Measurements from ENCODE around the gene ZNF45.

Gene ZNF45

DNA sequence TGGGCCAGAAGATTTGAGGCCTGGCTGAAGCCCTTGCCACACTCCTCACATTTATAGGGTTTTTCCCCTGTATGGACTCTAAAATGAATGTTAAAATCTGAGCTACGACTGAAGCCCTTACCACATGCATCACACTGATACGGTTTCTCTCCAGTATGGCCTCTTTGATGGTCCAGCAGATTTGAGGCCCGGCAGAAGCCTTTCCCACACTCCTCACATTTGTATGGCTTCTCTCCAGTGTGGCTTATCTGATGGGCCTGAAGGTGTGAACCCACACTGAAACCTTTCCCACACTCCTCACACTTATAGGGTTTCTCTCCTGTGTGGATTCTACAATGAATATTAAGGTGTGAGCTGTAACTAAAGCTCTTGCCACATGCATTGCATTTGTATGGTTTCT is 21.0 kb downstream of the ZNF45 start:
- TF ChIP-seq, protein P1, sequence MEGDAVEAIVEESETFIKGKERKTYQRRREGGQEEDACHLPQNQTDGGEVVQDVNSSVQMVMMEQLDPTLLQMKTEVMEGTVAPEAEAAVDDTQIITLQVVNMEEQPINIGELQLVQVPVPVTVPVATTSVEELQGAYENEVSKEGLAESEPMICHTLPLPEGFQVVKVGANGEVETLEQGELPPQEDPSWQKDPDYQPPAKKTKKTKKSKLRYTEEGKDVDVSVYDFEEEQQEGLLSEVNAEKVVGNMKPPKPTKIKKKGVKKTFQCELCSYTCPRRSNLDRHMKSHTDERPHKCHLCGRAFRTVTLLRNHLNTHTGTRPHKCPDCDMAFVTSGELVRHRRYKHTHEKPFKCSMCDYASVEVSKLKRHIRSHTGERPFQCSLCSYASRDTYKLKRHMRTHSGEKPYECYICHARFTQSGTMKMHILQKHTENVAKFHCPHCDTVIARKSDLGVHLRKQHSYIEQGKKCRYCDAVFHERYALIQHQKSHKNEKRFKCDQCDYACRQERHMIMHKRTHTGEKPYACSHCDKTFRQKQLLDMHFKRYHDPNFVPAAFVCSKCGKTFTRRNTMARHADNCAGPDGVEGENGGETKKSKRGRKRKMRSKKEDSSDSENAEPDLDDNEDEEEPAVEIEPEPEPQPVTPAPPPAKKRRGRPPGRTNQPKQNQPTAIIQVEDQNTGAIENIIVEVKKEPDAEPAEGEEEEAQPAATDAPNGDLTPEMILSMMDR (conservative IDR thresholded peaks at IDR 0.05; ENCODE audit: low read length), result no peak
- TF ChIP-seq EZH2phosphoT487 (IDR thresholded peaks at IDR 0.05; ENCODE audit: borderline replicate concordance), result no peak
- Histone ChIP-seq H3K4me3 (ENCODE audit: low read length, poor library complexity, severe bottlenecking) (no peak overlapping the region), H3K79me2 (ENCODE audit: insufficient read depth, low read length) (no peaks in the 10 kb centered on the region), H3K27me3 (ENCODE audit: insufficient read depth, low read length, poor library complexity, severe bottlenecking) (no peaks in the 10 kb centered on the region), H3K9ac (ENCODE audit: low read depth, low read length, poor library complexity, severe bottlenecking) (no peak overlapping the region), H3K9me3 (ENCODE audit: insufficient read depth, low read depth, low read length) (peaks cover 23% of the 10 kb centered on the region; the same call in 1 of the 2 replicates), H3F3A (ENCODE audit: low read depth) (no peaks in the 10 kb centered on the region), H4K20me1 (ENCODE audit: insufficient read depth, low read length, poor library complexity, severe bottlenecking) (no peaks in the 10 kb centered on the region), H3K9me2 (replicated peaks; ENCODE audit: low read depth, low read length) (no peaks in the 10 kb centered on the region), H3K4me2 (ENCODE audit: low read depth, low read length, poor library complexity, severe bottlenecking) (no peak overlapping the region), H3K4me1 (ENCODE audit: insufficient read depth, low read length, poor library complexity, severe bottlenecking) (no peaks in the 10 kb centered on the region), H2AFZ (ENCODE audit: low read length) (no peak overlapping the region), H3K36me3 (ENCODE audit: insufficient read depth, low read length) (peaks cover 57% of the 10 kb centered on the region)

DNA sequence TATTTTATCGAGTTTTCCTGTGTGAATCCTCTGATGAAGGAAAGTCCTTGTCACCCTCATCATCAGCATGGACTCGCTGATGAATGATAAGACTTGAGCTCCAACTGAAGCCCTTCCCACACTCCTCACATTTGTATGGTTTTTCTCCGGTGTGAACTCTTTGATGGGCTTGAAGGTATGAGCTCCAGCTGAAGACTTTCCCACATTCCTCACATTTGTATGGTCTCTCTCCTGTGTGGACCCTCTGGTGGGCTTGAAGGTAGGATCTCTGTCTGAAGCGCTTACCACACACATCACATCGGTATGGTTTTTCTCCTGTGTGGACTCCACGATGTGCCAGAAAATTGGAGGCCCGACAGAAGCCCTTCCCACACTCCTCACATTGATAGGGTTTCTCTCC is 21.7 kb downstream of the ZNF45 start:
- H3K9ac ChIP-seq (ENCODE audit: low read depth, low read length, poor library complexity, severe bottlenecking), result no peak overlapping the region
- no peak overlapping the region for H3K4me3 ChIP-seq (ENCODE audit: low read length, poor library complexity, severe bottlenecking)
- H4K20me1 ChIP-seq (ENCODE audit: insufficient read depth, low read length, poor library complexity, severe bottlenecking), result no peaks in the 10 kb centered on the region
- TF ChIP-seq EZH2phosphoT487 (IDR thresholded peaks at IDR 0.05; ENCODE audit: borderline replicate concordance), result no peak
- TF ChIP-seq, protein P1 (conservative IDR thresholded peaks at IDR 0.05; ENCODE audit: low read length), result no peak
- H3K9me3 ChIP-seq (ENCODE audit: insufficient read depth, low read depth, low read length), result peaks cover 23% of the 10 kb centered on the region; the same call in 1 of the 2 replicates
- no peak overlapping the region for H3K4me2 ChIP-seq (ENCODE audit: low read depth, low read length, poor library complexity, severe bottlenecking)
- no peaks in the 10 kb centered on the region for H3F3A ChIP-seq (ENCODE audit: low read depth)
- peaks cover 51% of the 10 kb centered on the region for H3K36me3 ChIP-seq (ENCODE audit: insufficient read depth, low read length)
- H2AFZ ChIP-seq (ENCODE audit: low read length), result no peak overlapping the region
- no peaks in the 10 kb centered on the region for H3K4me1 ChIP-seq (ENCODE audit: insufficient read depth, low read length, poor library complexity, severe bottlenecking)
- no peaks in the 10 kb centered on the region for H3K27me3 ChIP-seq (ENCODE audit: insufficient read depth, low read length, poor library complexity, severe bottlenecking)
- H3K79me2 ChIP-seq (ENCODE audit: insufficient read depth, low read length), result no peaks in the 10 kb centered on the region
- H3K9me2 ChIP-seq (replicated peaks; ENCODE audit: low read depth, low read length), result no peaks in the 10 kb centered on the region

DNA sequence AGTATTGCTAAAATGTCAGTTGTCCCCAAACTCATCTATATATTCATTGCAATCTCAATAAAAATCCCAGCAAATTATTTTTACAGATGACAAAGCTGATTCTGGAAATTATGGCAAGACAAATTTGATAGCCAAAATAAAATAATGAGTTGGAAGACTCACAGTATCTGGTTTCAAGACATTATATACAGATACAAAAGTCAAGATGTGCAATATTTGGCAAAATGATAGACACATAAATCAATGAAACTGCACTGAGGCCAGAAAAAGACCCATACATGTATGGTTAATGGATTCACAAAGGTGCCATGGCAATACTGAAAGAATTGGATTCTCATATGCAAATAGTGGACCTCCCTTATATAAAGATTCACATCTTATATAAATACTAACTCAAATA is 24.2 kb downstream of the ZNF45 start:
- H4K20me1 ChIP-seq (ENCODE audit: insufficient read depth, low read length, poor library complexity, severe bottlenecking), result no peaks in the 10 kb centered on the region
- no peaks in the 10 kb centered on the region for H3F3A ChIP-seq (ENCODE audit: low read depth)
- no peak overlapping the region for H3K9ac ChIP-seq (ENCODE audit: low read depth, low read length, poor library complexity, severe bottlenecking)
- H3K4me2 ChIP-seq (ENCODE audit: low read depth, low read length, poor library complexity, severe bottlenecking), result no peak overlapping the region
- H3K9me3 ChIP-seq (ENCODE audit: insufficient read depth, low read depth, low read length), result peaks cover 23% of the 10 kb centered on the region; the same call in 1 of the 2 replicates
- no peak for TF ChIP-seq EZH2phosphoT487 (IDR thresholded peaks at IDR 0.05; ENCODE audit: borderline replicate concordance)
- TF ChIP-seq, protein P1 (conservative IDR thresholded peaks at IDR 0.05; ENCODE audit: low read length), result no peak
- no peak overlapping the region for H2AFZ ChIP-seq (ENCODE audit: low read length)
- no peaks in the 10 kb centered on the region for H3K4me1 ChIP-seq (ENCODE audit: insufficient read depth, low read length, poor library complexity, severe bottlenecking)
- no peaks in the 10 kb centered on the region for H3K9me2 ChIP-seq (replicated peaks; ENCODE audit: low read depth, low read length)
- H3K36me3 ChIP-seq (ENCODE audit: insufficient read depth, low read length), result peaks cover 28% of the 10 kb centered on the region
- no peaks in the 10 kb centered on the region for H3K27me3 ChIP-seq (ENCODE audit: insufficient read depth, low read length, poor library complexity, severe bottlenecking)
- H3K79me2 ChIP-seq (ENCODE audit: insufficient read depth, low read length), result no peaks in the 10 kb centered on the region
- H3K4me3 ChIP-seq (ENCODE audit: low read length, poor library complexity, severe bottlenecking), result no peak overlapping the region
